NCI-H748 treated with DMSO at 0.1 percent for 48 hours (cell line): ENCODE data around the gene MYO9B.
"Not testable (repeated sequence)": the region's sequence is repeated elsewhere in the genome, so short reads cannot be mapped to it uniquely, and the experiment has no call there.

Experiments
- DNase-seq: peaks from one replicate; lab custom pipeline; 2025; lab: John Stamatoyannopoulos, UW

Gene MYO9B

GRCh38 chr19:17183858-17184321 lies 108.3 kb downstream of the MYO9B start:
- no peak for DNase-seq

DNA sequence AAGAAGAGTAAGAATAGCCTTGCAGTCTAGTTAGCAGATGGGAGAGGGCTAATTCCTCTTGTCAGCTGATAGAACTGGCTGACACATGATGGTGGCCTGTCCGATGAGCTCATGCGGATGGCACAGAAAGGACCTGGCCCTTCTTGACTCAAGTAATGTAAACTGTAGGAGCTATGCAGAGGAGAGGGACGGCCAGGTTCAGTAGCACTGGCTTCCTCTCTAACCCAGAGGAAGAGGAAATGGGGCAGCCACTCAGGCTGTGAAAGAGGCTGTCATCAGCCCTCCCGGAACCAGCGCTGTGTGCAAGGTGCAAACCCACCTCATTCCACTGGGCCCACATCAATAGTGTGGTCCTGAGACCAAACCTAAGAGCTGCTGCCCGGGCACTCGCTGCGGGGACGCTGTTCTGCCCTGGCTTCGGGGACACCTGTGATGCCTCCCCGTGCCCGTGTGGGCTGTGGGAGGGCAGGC lies 108.8 kb downstream of the MYO9B start:
- no peak for DNase-seq

DNA sequence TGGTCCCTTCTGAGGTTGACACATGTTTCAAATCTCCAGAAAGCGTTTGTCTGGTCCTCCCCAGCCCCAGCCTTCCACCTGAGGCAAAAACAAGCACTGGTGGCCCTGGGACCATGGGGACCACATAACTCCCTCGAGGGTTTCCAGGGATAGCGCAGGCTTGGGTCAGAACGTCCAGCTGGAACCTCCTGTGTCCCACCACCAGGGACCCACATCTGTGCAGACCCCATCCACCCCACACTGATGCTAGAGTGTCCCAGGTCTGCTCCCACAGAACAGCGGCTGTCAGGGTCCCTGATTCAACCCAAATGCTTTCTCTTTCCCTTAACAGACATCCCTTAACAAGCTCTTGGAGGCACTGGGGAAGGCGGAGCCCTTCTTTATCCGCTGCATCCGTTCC lies 110.0 kb downstream of the MYO9B start:
- DNase-seq: no peak

- not testable (repeated sequence) for DNase-seq
Measured at GRCh38 chr19:17191736-17192135, 116.2 kb downstream of the MYO9B start.

GRCh38 chr19:17192751-17193150 lies 117.2 kb downstream of the MYO9B start:
- no peak for DNase-seq

GRCh38 chr19:17194608-17195007 lies 119.0 kb downstream of the MYO9B start:
- DNase-seq: no peak

- DNase-seq: no peak
Measured at GRCh38 chr19:17195106-17195505, 119.5 kb downstream of the MYO9B start.

GRCh38 chr19:17196610-17197009 lies 121.0 kb downstream of the MYO9B start:
- no peak for DNase-seq

GRCh38 chr19:17197666-17198065 lies 122.1 kb downstream of the MYO9B start:
- DNase-seq: no peak

- no peak for DNase-seq
Measured at GRCh38 chr19:17200408-17201079, 125.0 kb downstream of the MYO9B start.

DNA sequence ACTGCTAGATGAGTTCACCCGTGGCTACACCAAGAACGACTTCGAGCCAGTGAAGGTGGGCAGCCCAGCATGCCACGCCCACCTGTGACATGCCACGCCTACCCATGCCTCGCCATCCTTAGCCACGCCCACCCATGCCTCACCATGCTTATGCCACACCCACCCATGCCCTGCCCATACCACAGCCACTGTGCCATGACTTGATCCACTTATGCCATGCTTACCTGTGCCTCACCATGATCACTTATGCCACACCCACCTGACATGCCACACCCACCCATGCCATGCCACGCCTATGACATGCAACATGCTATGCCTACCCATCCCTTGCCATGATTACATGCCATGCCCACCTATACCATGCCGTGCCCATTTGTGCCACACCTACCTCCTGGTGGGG lies 126.7 kb downstream of the MYO9B start:
- DNase-seq: no peak

DNA sequence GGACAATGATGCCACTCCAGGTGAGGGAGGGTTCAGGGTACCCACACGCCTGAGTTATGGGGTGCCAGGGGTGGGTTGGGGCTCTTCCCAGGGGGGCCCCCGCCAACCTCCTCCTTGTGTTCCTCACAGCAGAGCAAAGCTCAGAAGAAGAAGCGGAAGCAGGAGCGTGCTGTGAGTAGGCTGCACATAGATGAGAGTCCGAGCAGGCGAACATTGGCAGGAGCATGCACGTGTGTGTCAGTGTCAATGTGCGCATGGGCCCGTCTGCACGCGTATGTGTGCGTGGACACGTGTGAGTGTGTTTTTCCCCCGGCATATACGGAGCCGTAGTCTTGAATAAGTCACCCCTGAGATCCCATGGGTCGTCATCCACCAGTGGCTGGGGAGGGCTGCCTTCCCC lies 127.1 kb downstream of the MYO9B start:
- DNase-seq: no peak

GRCh38 chr19:17205237-17206140 lies 129.9 kb downstream of the MYO9B start:
- DNase-seq: no peak

DNA sequence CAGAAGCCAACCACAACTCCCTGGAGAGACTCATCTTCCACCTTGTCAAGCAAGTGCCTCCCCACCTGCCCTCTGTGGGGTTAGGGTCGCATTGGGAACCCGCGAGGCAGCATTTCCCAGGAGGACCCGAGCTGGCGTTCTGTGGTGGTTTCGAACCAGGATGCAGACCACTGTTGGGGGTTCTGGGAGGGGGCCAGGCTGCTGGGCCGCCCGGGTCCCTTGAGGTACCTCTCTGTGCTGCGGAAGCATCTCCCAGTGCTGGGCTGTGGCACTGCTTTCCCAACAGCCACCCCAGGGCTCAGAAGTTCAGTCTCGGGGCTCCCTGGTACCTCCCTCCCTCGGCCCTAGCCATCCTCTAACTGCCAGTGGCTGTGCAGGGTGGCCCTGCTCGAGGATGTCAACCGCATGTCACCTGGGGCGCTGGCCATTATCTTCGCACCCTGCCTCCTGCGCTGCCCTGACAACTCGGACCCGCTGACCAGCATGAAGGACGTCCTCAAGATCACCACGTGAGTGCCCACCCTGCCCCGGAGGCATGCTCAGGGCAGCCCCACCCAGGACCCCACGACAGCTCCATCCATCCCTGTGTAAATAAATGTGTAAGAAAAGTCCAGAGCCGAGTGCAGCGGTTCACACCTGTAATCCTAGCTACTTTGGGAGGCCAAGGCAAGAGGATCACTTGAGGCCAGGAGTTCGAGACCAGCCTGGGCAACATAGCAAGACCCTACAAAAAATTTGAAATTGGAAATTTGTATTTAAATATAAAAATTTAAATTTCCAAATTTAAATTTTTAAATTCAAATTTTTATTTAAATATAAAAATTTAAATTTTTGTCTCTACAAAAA lies 131.4 kb downstream of the MYO9B start:
- DNase-seq: no peak

- DNase-seq: no peak
Measured at GRCh38 chr19:17209126-17210036, 133.8 kb downstream of the MYO9B start.

- DNase-seq: no peak
Measured at GRCh38 chr19:17210296-17210695, 134.7 kb downstream of the MYO9B start.

DNA sequence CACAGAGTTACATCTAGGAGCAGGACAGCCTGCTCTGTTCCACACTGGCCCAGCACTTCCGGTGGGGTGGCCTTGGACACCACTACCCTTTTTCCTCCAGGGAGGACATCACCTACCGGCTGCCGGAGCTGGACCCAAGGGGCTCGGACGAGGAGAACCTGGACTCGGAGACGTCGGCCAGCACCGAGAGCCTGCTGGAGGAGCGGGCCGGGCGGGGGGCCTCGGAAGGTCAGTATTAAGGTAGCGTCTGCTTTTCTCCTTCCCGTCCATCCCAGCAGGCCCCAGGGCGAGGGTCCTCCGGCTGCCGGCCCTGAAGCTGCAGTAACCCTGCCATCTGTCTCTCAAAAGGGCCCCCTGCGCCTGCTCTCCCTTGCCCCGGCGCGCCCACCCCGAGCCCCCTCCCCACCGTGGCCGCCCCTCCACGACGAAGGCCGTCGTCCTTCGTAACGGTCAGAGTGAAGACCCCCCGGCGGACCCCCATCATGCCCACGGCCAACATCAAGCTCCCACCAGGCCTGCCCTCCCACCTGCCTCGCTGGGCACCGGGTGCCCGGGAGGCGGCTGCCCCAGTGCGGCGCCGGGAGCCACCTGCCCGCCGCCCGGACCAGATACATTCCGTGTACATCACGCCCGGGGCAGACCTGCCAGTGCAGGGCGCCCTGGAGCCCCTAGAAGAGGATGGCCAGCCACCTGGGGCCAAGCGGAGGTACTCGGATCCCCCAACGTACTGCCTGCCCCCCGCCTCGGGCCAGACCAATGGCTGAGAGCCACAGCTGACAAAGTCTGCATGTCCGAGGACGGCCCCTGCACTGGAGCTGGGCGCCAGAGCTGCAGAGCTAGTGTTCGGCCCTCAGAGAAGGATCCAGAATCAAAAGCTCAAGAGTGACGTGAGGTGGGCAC lies 136.2 kb downstream of the MYO9B start:
- DNase-seq: no peak

- DNase-seq: no peak
Measured at GRCh38 chr19:17213334-17213733, 137.8 kb downstream of the MYO9B start.

DNA sequence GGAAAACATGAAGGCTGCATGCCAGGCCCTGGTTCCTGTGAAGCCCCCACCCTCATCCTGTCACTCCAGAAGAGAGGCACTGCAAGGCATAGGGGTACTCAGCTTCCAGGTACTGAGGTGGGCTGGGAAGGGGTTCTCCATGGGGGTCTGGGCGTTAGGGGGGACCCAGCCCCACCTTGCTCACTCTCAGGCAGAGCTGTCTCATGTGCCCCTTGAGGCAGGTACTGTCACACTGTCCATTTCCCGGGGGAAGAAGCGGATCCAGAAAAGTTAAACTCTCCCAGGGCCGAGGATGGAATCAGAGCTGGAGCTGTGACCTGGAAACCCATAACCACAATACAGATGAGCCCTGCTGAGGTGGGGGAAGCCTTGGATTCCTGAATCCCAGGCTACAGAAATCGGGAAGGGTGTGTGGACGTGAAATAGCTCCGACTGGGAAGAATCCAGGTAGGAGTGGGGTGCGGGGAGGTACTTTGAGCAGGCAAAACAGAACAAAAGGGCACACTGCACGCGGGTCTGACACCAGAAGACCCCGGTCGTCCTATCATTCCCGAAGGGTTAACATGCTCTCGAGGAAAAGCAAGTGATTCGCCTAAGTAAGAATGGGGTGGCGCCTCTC lies 139.0 kb downstream of the MYO9B start:
- DNase-seq: no peak
